Measurements from ENCODE around the gene FAM107B. TPM values are rescaled to one million over a fixed set of nuclear protein-coding genes. Genes with fewer than 3 reads are reported as not detected.
A peak's percentile ranks its signal among the peaks of the same experiment; 100 is the strongest.

The FAM107B gene
- total and polyA plus RNA-seq, 10 of the 15 experiments (the other 5 are each of a cell fraction or from before 2014, with no cell fraction given), result 22.9 to 162 (median 86.6) TPM

GRCh38 chr10:14571866-14572507 is 202.7 kb downstream of the FAM107B start:
- Histone ChIP-seq H3K36me3 (ENCODE audit: control insufficient read depth in 2 of 2, insufficient read depth in 2 of 2, low read length in 1 of 2) (peaks cover 0 to 12% of the 10 kb centered on the region in 2 experiments; a peak in 2 of 4 replicates), H3K9ac (ENCODE audit: control insufficient read depth, insufficient read depth, low read length) (no peak overlapping the region), H3K4me2 (ENCODE audit: control insufficient read depth, insufficient read depth) (peak overlapping the region; percentile 13; the same call in 1 of the 2 replicates), H3K27ac (ENCODE audit: control insufficient read depth, insufficient read depth) (peak overlapping the region; percentile 1; the same call in 1 of the 2 replicates), H3K4me1 (ENCODE audit: control insufficient read depth, insufficient read depth, low read length) (peaks cover 5% of the 10 kb centered on the region; the same call in 1 of the 2 replicates), H4K20me1 (ENCODE audit: control insufficient read depth, insufficient read depth) (no peaks in the 10 kb centered on the region), H2AFZ (ENCODE audit: control insufficient read depth, low read depth, low read length) (no peak overlapping the region), H3K79me2 (ENCODE audit: control insufficient read depth, insufficient read depth, low read length) (peaks cover 48% of the 10 kb centered on the region), H3K27me3 (replicated peaks in 1 of 2; ENCODE audit: control insufficient read depth in 2 of 2, insufficient read depth in 2 of 2, low read length in 1 of 2) (no peaks in the 10 kb centered on the region), H3K4me3 (no peak overlapping the region), H3K9me3 (replicated peaks; ENCODE audit: control insufficient read depth, insufficient read depth, low read length) (no peaks in the 10 kb centered on the region)
- RAD21 ChIA-PET (ENCODE audit: unreplicated experiment), result interaction anchor here (1.0 kb wide), 2 partner anchors 11 to 28 kb away, joined by 3 read pairs; no protein-coding TSS in a partner anchor
- CTCF ChIA-PET, result interaction anchor here (1.2 to 1.3 kb wide), 2 partner anchors 13 to 34 kb away, joined by 3 read pairs; no protein-coding TSS in a partner anchor
- ATAC-seq (peak; percentile 92), FAIRE-seq (peak; percentile 62), DNase-seq (ENCODE audit: low read depth, low spot score) (no peak)
- intact Hi-C loops (cut with micrococcal nuclease; ENCODE audit: unreplicated experiment), result no loop called here
- in situ Hi-C loops (cut with MboI), result no loop called here
- no TSS peak for BruUV-seq (replicated peaks)
- POLR2A ChIA-PET, result interaction anchor here (1.1 to 1.4 kb wide), 2 partner anchors 13 to 19 kb away, joined by 4 to 5 read pairs; no protein-coding TSS in a partner anchor
- SMC1A ChIA-PET (ENCODE audit: uncharacterized antibody, unreplicated experiment), result no interaction called here
- 29% methylated on average over 10 of the region's 10 CpGs for WGBS (ENCODE audit: insufficient coverage, insufficient replicate concordance, low lambda C conversion rate, missing lambda C conversion rate)
- no peak for TF ChIP-seq STAT3 (IDR thresholded peaks at IDR 0.05; ENCODE audit: low read depth, low read length)
- peak; percentile 58; the same call in 1 of the 2 replicates for TF ChIP-seq JUNB (IDR thresholded peaks at IDR 0.05)
- peak; percentile 92 for TF ChIP-seq TCF7 (IDR thresholded peaks at IDR 0.05; ENCODE audit: borderline replicate concordance)
- no peak for TF ChIP-seq EP300 (IDR thresholded peaks at IDR 0.05; ENCODE audit: borderline replicate concordance in 1 of 2, control insufficient read depth in 1 of 2, low read depth in 2 of 2, low read length in 2 of 2)
- no peak for TF ChIP-seq CHD4 (IDR thresholded peaks at IDR 0.05)
- TF ChIP-seq GABPA (IDR thresholded peaks at IDR 0.05; ENCODE audit: low read depth), result no peak
- TF ChIP-seq JUND (IDR thresholded peaks at IDR 0.05; ENCODE audit: low read depth, low read length), result 0 out of 2 replicates have a peak, but pooled peaks have one; percentile 21
- no peak for TF ChIP-seq MYC (IDR thresholded peaks at IDR 0.05; ENCODE audit: insufficient read depth, insufficient read length, insufficient replicate concordance, low read length, severe bottlenecking)
- TF ChIP-seq NRF1 (conservative IDR thresholded peaks at IDR 0.05; ENCODE audit: low read depth, low read length), result no peak
- TF ChIP-seq NFIC (IDR thresholded peaks at IDR 0.05; ENCODE audit: low read depth, low read length), result no peak; the same call in 1 of the 2 replicates
- TF ChIP-seq ZNF592 (IDR thresholded peaks at IDR 0.05), result no peak
- TF ChIP-seq SPI1 (IDR thresholded peaks at IDR 0.05; ENCODE audit: borderline replicate concordance, insufficient read depth, low read depth, low read length), result peak; percentile 42; the same call in 1 of the 2 replicates
- TF ChIP-seq FOS (IDR thresholded peaks at IDR 0.05; ENCODE audit: borderline replicate concordance, extremely low read depth, insufficient read length), result no peak
- no peak for TF ChIP-seq TAF1 (IDR thresholded peaks at IDR 0.05; ENCODE audit: borderline replicate concordance, low read depth, low read length)
- TF ChIP-seq CBX5 (IDR thresholded peaks at IDR 0.05; ENCODE audit: low read depth), result no peak
- no peak for TF ChIP-seq POLR2AphosphoS5 (IDR thresholded peaks at IDR 0.05; ENCODE audit: low read length)
- TF ChIP-seq BCL3 (IDR thresholded peaks at IDR 0.05; ENCODE audit: borderline replicate concordance, insufficient read depth, low read depth, low read length, poor library complexity, severe bottlenecking), result no peak
- TF ChIP-seq POLR2A (IDR thresholded peaks at IDR 0.05; ENCODE audit: low read depth, low read length), result peak; percentile 40; the same call in 1 of the 2 replicates
- TF ChIP-seq RUNX3 (IDR thresholded peaks at IDR 0.05; ENCODE audit: low read length), result peak; percentile 53; the same call in 1 of the 2 replicates

Data from GM12878 (cell line).